SK-N-MC (cell line): ENCODE measurements around the gene ASMT.
"Not testable (repeated sequence)": the region's sequence is repeated elsewhere in the genome, so short reads cannot be mapped to it uniquely, and the experiment has no call there.

Source experiments
- DNase-seq: peaks from one replicate; pipeline ENCODE4 v3.0.0-alpha.2; 2011; ENCODE audit warnings: low read depth, low spot score
- H3K27ac ChIP-seq: fragments of 200-600 bp; sonication (generic); 2 replicates; pipeline ENCODE4 v1.5.1; 2016; ENCODE audit warnings: mixed run types
- H3K36me3 ChIP-seq: fragments of 200-600 bp; sonication (generic); 2 replicates; pipeline ENCODE4 v1.6.1; 2017; ENCODE audit warnings: antibody characterized with exemption, low read length, mixed read lengths; ENCODE audit not compliant: insufficient read depth
- H3K4me3 ChIP-seq: fragments of 200-600 bp; sonication (generic); 2 replicates; pipeline ENCODE4 v1.5.1; 2016
- H3K9ac ChIP-seq: fragments of 200-600 bp; sonication (generic); 2 replicates; pipeline ENCODE4 v1.8.0; 2017; ENCODE audit warnings: mixed run types, mixed read lengths; ENCODE audit not compliant: insufficient read length
- H3K9me3 ChIP-seq: fragments of 200-600 bp; sonication (generic); 2 replicates; pipeline ENCODE4 v1.6.1; 2017; ENCODE audit warnings: low read depth, mild to moderate bottlenecking, antibody characterized with exemption, low read length, moderate library complexity, mixed read lengths
- EZH2 ChIP-seq: fragments of 200-600 bp; sonication (generic); IDR thresholded peaks from one replicate; pipeline ENCODE4 v1.6.1; 2017; ENCODE audit warnings: antibody characterized with exemption
- FOXP2 ChIP-seq: optimal IDR thresholded peaks from 2 replicates; pipeline ENCODE3; 2011; ENCODE audit warnings: mild to moderate bottlenecking, moderate library complexity; ENCODE audit not compliant: insufficient read depth; ENCODE audit errors: extremely low read length, control extremely low read depth
- POLR2AphosphoS5 ChIP-seq: IDR thresholded peaks from 2 replicates; pipeline ENCODE4 v1.6.1; 2012; ENCODE audit warnings: mild to moderate bottlenecking, low read depth, low read length, borderline replicate concordance

Gene ASMT

GRCh38 chrX:1629244-1629643 is 14.4 kb downstream of the ASMT start:
- no peak for TF ChIP-seq POLR2AphosphoS5
- TF ChIP-seq FOXP2: no peak
- no peak for TF ChIP-seq EZH2
- no peak for DNase-seq
- Histone ChIP-seq H3K9me3 (no peaks in the 10 kb centered on the region), H3K36me3 (no peaks in the 10 kb centered on the region), H3K4me3 (no peak overlapping the region), H3K27ac (no peak overlapping the region), H3K9ac (no peak overlapping the region)

- H3K4me3 ChIP-seq: no peak overlapping the region
- no peak overlapping the region for H3K27ac ChIP-seq
- DNase-seq: no peak
- peaks cover 5% of the 10 kb centered on the region; the same call in 1 of the 2 replicates for H3K9me3 ChIP-seq
- TF ChIP-seq EZH2: no peak
- TF ChIP-seq FOXP2: no peak
- TF ChIP-seq POLR2AphosphoS5: no peak
- no peaks in the 10 kb centered on the region for H3K36me3 ChIP-seq
- no peak overlapping the region for H3K9ac ChIP-seq
These were observed 31.1 kb downstream of the ASMT start for GRCh38 chrX:1646009-1646408.

- Histone ChIP-seq H3K27ac (peak overlapping the region; percentile 79), H3K9me3 (peaks cover 5% of the 10 kb centered on the region; the same call in 1 of the 2 replicates), H3K9ac (no peak overlapping the region), H3K36me3 (no peaks in the 10 kb centered on the region), H3K4me3 (0 out of 2 replicates have a peak overlapping the region, but pooled peaks have one; percentile 12)
- no peak for DNase-seq
- TF ChIP-seq FOXP2 (no peak), POLR2AphosphoS5 (no peak), EZH2 (no peak)
These were observed 34.8 kb downstream of the ASMT start for GRCh38 chrX:1649621-1650020.

GRCh38 chrX:1652011-1652811 is 37.4 kb downstream of the ASMT start:
- H3K27ac ChIP-seq, H3K36me3 ChIP-seq, H3K9ac ChIP-seq, H3K4me3 ChIP-seq, H3K9me3 ChIP-seq: not testable (repeated sequence)
- peak; percentile 24 for DNase-seq

GRCh38 chrX:1656379-1656778 is 41.5 kb downstream of the ASMT start:
- H3K4me3 ChIP-seq: no peak overlapping the region
- H3K36me3 ChIP-seq: no peaks in the 10 kb centered on the region
- H3K9me3 ChIP-seq: no peaks in the 10 kb centered on the region
- H3K27ac ChIP-seq: no peak overlapping the region
- no peak for TF ChIP-seq EZH2
- TF ChIP-seq POLR2AphosphoS5: no peak
- no peak for TF ChIP-seq FOXP2
- H3K9ac ChIP-seq: no peak overlapping the region
- no peak for DNase-seq

- no peak for DNase-seq
- TF ChIP-seq FOXP2 (no peak), POLR2AphosphoS5 (no peak), EZH2 (no peak)
- Histone ChIP-seq H3K9me3 (no peaks in the 10 kb centered on the region), H3K4me3 (no peak overlapping the region), H3K36me3 (no peaks in the 10 kb centered on the region), H3K9ac (no peak overlapping the region), H3K27ac (no peak overlapping the region)
These were observed 42.7 kb downstream of the ASMT start for GRCh38 chrX:1657367-1658070.

- Histone ChIP-seq H3K27ac (no peak overlapping the region), H3K9me3 (no peaks in the 10 kb centered on the region), H3K4me3 (no peak overlapping the region), H3K36me3 (no peaks in the 10 kb centered on the region), H3K9ac (no peak overlapping the region)
- TF ChIP-seq EZH2 (no peak), POLR2AphosphoS5 (no peak), FOXP2 (no peak)
- no peak for DNase-seq
These were observed 43.2 kb downstream of the ASMT start for GRCh38 chrX:1658071-1658491.

- Histone ChIP-seq H3K36me3 (no peaks in the 10 kb centered on the region), H3K27ac (no peak overlapping the region), H3K9ac (no peak overlapping the region), H3K4me3 (no peak overlapping the region), H3K9me3 (no peaks in the 10 kb centered on the region)
- DNase-seq: no peak
- no peak for TF ChIP-seq POLR2AphosphoS5
- no peak for TF ChIP-seq EZH2
- TF ChIP-seq FOXP2: no peak
These were observed 45.0 kb downstream of the ASMT start for GRCh38 chrX:1659664-1660461.
